HepG2 (cell line): Measurements from ENCODE around the gene SNX19. TPM values are rescaled to one million over a fixed set of nuclear protein-coding genes. Genes with fewer than 3 reads are reported as not detected.

Experiments used
- ATAC-seq: fragments of 200-7000 bp; cut with Tn5 transposase; 3 replicates; pipeline ENCODE4 v1.9.1; 2020; ENCODE audit warnings: mild to moderate bottlenecking, moderate library complexity
- BruUV-seq: library from RNA; stranded (reverse); fragments of 400-500 nt; replicated peaks from 2 replicates; lab custom pipeline; 2021; lab: Mats Ljungman, UMichigan
- CTCF ChIA-PET: fragments of 300-600 bp; formaldehyde crosslinking; extraction: SDS; loops from one replicate; lab custom pipeline; 2021; ENCODE audit warnings: low total read pairs, inconsistent platforms, low intra/inter-chr PET ratio; lab: Yijun Ruan, JAX
- POLR2A ChIA-PET: fragments of 350-600 bp; sonication (Branson Sonifier 250); formaldehyde crosslinking; loops from one replicate; lab custom pipeline; 2020; ENCODE audit warnings: antibody characterized with exemption, inconsistent platforms; lab: Yijun Ruan, JAX
- DNase-seq: peaks from one replicate; pipeline ENCODE4 v3.0.0-alpha.2; 2015; ENCODE audit warnings: low spot score
- FAIRE-seq: peaks from 3 replicates; lab custom pipeline; 2011; peaks lifted over from hg19 to GRCh38; lab: Jason Lieb, UNC
- H2AFZ ChIP-seq: one replicate; pipeline ENCODE4 v1.6.1; 2011; ENCODE audit warnings: low read length, inconsistent platforms
- H3K27ac ChIP-seq: fragments of 300-600 bp; 3 replicates; pipeline ENCODE4 v1.8.0; 2011; ENCODE audit warnings: mixed run types, mild to moderate bottlenecking, mixed read lengths, low read length, inconsistent platforms; ENCODE audit not compliant: insufficient read depth; ENCODE audit errors: extremely low read length
- H3K27me3 ChIP-seq, 2 experiments: fragments of 200-600 bp in 1 of 2; 2 replicates in 1 of 2; 3 replicates in 1 of 2; pipeline versions ENCODE4 v1.6.0 to v1.8.0; 2011; ENCODE audit warnings: low read length in 2 of 2, mild to moderate bottlenecking in 2 of 2, moderate library complexity in 2 of 2, inconsistent platforms in 1 of 2; ENCODE audit not compliant: insufficient read depth in 2 of 2, control insufficient read depth in 1 of 2
- H3K36me3 ChIP-seq, 2 experiments: fragments of 200-600 bp in 1 of 2; replicated peaks in 1 of 2; 2 replicates in 1 of 2; 3 replicates in 1 of 2; pipeline versions ENCODE4 v1.5.1 to v1.8.0; 2011; ENCODE audit warnings: low read length in 2 of 2, inconsistent platforms in 1 of 2; ENCODE audit not compliant: insufficient read depth in 2 of 2, control insufficient read depth in 1 of 2
- H3K4me1 ChIP-seq: 2 replicates; pipeline ENCODE4 v1.5.1; 2012; ENCODE audit warnings: low read length, inconsistent platforms; ENCODE audit not compliant: insufficient read depth
- H3K4me2 ChIP-seq: 2 replicates; pipeline ENCODE4 v1.6.0; 2011; ENCODE audit warnings: low read depth, low read length, inconsistent platforms
- H3K4me3 ChIP-seq, 3 experiments: fragments of 200-600 bp in 1 of 3; sonication (generic), shearing (Covaris generic) in 1 of 3; replicated peaks in 1 of 3; 2 replicates each; pipeline ENCODE4 v1.5.1; 2011 to 2016; ENCODE audit warnings: low read length in 3 of 3, inconsistent platforms in 2 of 3, low read depth in 2 of 3, mild to moderate bottlenecking in 2 of 3, control low read depth in 1 of 3, mixed read lengths in 1 of 3; ENCODE audit not compliant: insufficient read depth in 1 of 3
- H3K79me2 ChIP-seq: one replicate; pipeline ENCODE4 v1.6.1; 2011; ENCODE audit warnings: low read length, inconsistent platforms; ENCODE audit not compliant: insufficient read depth
- H3K9ac ChIP-seq: 2 replicates; pipeline ENCODE4 v1.6.0; 2011; ENCODE audit warnings: mild to moderate bottlenecking, low read depth, low read length, inconsistent platforms; ENCODE audit not compliant: insufficient read depth
- H3K9me3 ChIP-seq: 2 replicates; pipeline ENCODE4 v1.5.1; 2012; ENCODE audit warnings: mild to moderate bottlenecking, low read length
- H4K20me1 ChIP-seq: 2 replicates; pipeline ENCODE4 v1.6.0; 2011; ENCODE audit warnings: inconsistent platforms, mild to moderate bottlenecking, low read length, moderate library complexity; ENCODE audit not compliant: insufficient read depth
- BRF2 ChIP-seq: sonication (generic); formaldehyde crosslinking; IDR thresholded peaks from 2 replicates; pipeline ENCODE4 v1.8.1; 2022; ENCODE audit warnings: mild to moderate bottlenecking, missing genetic modification reagents
- ETV5 ChIP-seq: IDR thresholded peaks from 2 replicates; pipeline ENCODE4 v1.6.1; 2018; ENCODE audit warnings: missing biosample characterization, missing genetic modification reagents, inconsistent platforms, borderline replicate concordance
- KAT2B ChIP-seq: fragments of 150-350 bp; IDR thresholded peaks from 2 replicates; pipeline ENCODE4 v1.6.1; 2014; ENCODE audit warnings: low read depth, low read length, borderline replicate concordance
- KAT7 ChIP-seq: IDR thresholded peaks from 2 replicates; pipeline ENCODE4 v1.6.1; 2018; ENCODE audit warnings: borderline replicate concordance, missing compliant biosample characterization
- KAT8 ChIP-seq: IDR thresholded peaks from 2 replicates; pipeline ENCODE4 v1.6.1; 2016; ENCODE audit warnings: missing genetic modification reagents, missing compliant biosample characterization
- NR2C2 ChIP-seq: sonication (generic); formaldehyde crosslinking; IDR thresholded peaks from 2 replicates; pipeline ENCODE4 v1.4.0; 2020; ENCODE audit warnings: missing genetic modification reagents, mild to moderate bottlenecking, moderate library complexity, borderline replicate concordance
- PAX8 ChIP-seq: sonication (generic); formaldehyde crosslinking; IDR thresholded peaks from 2 replicates; pipeline ENCODE4 v1.8.0; 2022; ENCODE audit warnings: mild to moderate bottlenecking, missing genetic modification reagents, borderline replicate concordance
- REL ChIP-seq: sonication (generic); formaldehyde crosslinking; conservative IDR thresholded peaks from 2 replicates; pipeline ENCODE4 v1.8.0; 2022; ENCODE audit warnings: mild to moderate bottlenecking, missing genetic modification reagents, moderate library complexity
- TCF12 ChIP-seq, 2 experiments: fragments of 450-650 bp in 1 of 2; sonication (generic) in 1 of 2; formaldehyde crosslinking in 1 of 2; IDR thresholded peaks; 2 replicates each; pipeline versions ENCODE4 v1.6.1 to v1.8.0; 2017 to 2022; ENCODE audit warnings: antibody characterized with exemption in 1 of 2, mild to moderate bottlenecking in 1 of 2, missing genetic modification reagents in 1 of 2, moderate library complexity in 1 of 2
- ZFY ChIP-seq: sonication (generic); formaldehyde crosslinking; IDR thresholded peaks from 2 replicates; pipeline ENCODE4 v1.4.0; 2020; ENCODE audit warnings: missing genetic modification reagents
- ZIK1 ChIP-seq: sonication (generic); formaldehyde crosslinking; IDR thresholded peaks from 2 replicates; pipeline ENCODE4 v1.5.0; 2020; ENCODE audit warnings: mild to moderate bottlenecking, low read depth, missing genetic modification reagents, borderline replicate concordance
- ZNF160 ChIP-seq: sonication (generic); formaldehyde crosslinking; IDR thresholded peaks from 2 replicates; pipeline ENCODE4 v1.8.0; 2022; ENCODE audit warnings: mild to moderate bottlenecking, inconsistent platforms, missing genetic modification reagents
- ZNF235 ChIP-seq: sonication (generic); formaldehyde crosslinking; IDR thresholded peaks from 2 replicates; pipeline ENCODE4 v1.8.1; 2023; ENCODE audit warnings: mild to moderate bottlenecking, missing genetic modification reagents, borderline replicate concordance
- ZNF274 ChIP-seq: sonication (generic); formaldehyde crosslinking; IDR thresholded peaks from 2 replicates; pipeline ENCODE4 v1.5.1; 2020; ENCODE audit warnings: mild to moderate bottlenecking, missing genetic modification reagents
- ZNF737 ChIP-seq: sonication (generic); formaldehyde crosslinking; IDR thresholded peaks from 2 replicates; pipeline ENCODE4 v1.5.0; 2020; ENCODE audit warnings: missing genetic modification reagents, mild to moderate bottlenecking, borderline replicate concordance
- WGBS: methylation state at CpG from one replicate; pipeline ENCODE4 v1.1.6; 2017; ENCODE audit warnings: low lambda C conversion rate; 5-methylcytosine and 5-hydroxymethylcytosine counted together
- in situ Hi-C: cut with HindIII; loops from 2 replicates; pipeline ENCODE4 v1.10.0; 2017; ENCODE audit warnings: low pct_unique_long_range_greater_than_20kb; ENCODE audit not compliant: extremely low pct_ligation_motif_present
- intact Hi-C: fragments of 100-400 bp; cut with micrococcal nuclease; formaldehyde crosslinking; loops from one replicate; pipeline ENCODE4 v1.10.0; 2022; ENCODE audit not compliant: unreplicated experiment
- polyA plus RNA-seq, 8 experiments: library from polyadenylated mRNA; depleted of rRNA in 3 of 8; stranded (reverse) in 7 of 8; unstranded in 1 of 8; fragments of >200 nt; fragmentation: Illumina TruSeq in 4 of 8; extraction: Trizol in 4 of 8; gene quantifications; 2 replicates each; pipeline versions ENCODE4 v1.2.1 to v1.2.3, GENCODE V29; 2011 to 2016; ENCODE audit warnings: low read depth in 4 of 8, missing spikeins in 1 of 8, mixed read lengths in 1 of 8; ENCODE audit not compliant: insufficient read depth in 1 of 8
- total RNA-seq, 5 experiments: library from RNA; depleted of rRNA; stranded (reverse); fragments of >200 nt; fragmentation: Illumina TruSeq; extraction: Trizol; gene quantifications; 2 replicates each; pipeline ENCODE4 v1.2.3, GENCODE V29; 2016; ENCODE audit warnings: low read depth in 1 of 5
- TF ChIP-seq, protein P1 (sequence below): IDR thresholded peaks from 2 replicates; pipeline ENCODE4 v1.6.1; 2012; ENCODE audit warnings: inconsistent platforms
- TF ChIP-seq, protein P2 (sequence below), 2 experiments: IDR thresholded peaks; 2 replicates each; pipeline ENCODE4 v1.6.1; 2011 to 2012; ENCODE audit warnings: low read length in 2 of 2, borderline replicate concordance in 1 of 2, low read depth in 1 of 2, mild to moderate bottlenecking in 1 of 2, moderate library complexity in 1 of 2
- TF ChIP-seq, protein P3 (sequence below): sonication (generic); formaldehyde crosslinking; IDR thresholded peaks from 2 replicates; pipeline ENCODE4 v1.8.0; 2023; ENCODE audit warnings: mild to moderate bottlenecking, missing genetic modification reagents

Gene SNX19
- total and polyA plus RNA-seq, 2 of the 13 experiments (the other 11 are each of a cell fraction or from before 2014, with no cell fraction given) = 0.13 to 0.27 TPM

GRCh38 chr11:130840679-130841078 lies 75.6 kb downstream of the SNX19 start:
- Histone ChIP-seq H4K20me1 (no peaks in the 10 kb centered on the region), H3K9ac (no peak overlapping the region), H2AFZ (no peak overlapping the region), H3K4me2 (no peak overlapping the region)
- WGBS = 27% methylated on average over 3 of the region's 3 CpGs
- in situ Hi-C loops (no loop called here), intact Hi-C loops (no loop called here)
- no peak for DNase-seq
- POLR2A ChIA-PET = no interaction called here
- TF ChIP-seq BRF2 (CRISPR knock-in tag) (no peak), ZFY (CRISPR knock-in tag) (no peak), KAT8 (CRISPR knock-in tag) (no peak), KAT2B (no peak), ZNF737 (CRISPR knock-in tag) (no peak), ZNF235 (CRISPR knock-in tag) (no peak), ZNF274 (CRISPR knock-in tag) (no peak), ZIK1 (CRISPR knock-in tag) (no peak), TCF12 (IDR thresholded peaks at IDR 0.05) (no peak), TCF12 (CRISPR knock-in tag; IDR thresholded peaks at IDR 0.05) (no peak), ETV5 (no peak), ZNF160 (CRISPR knock-in tag) (no peak), KAT7 (CRISPR knock-in tag) (no peak), REL (no peak), PAX8 (CRISPR knock-in tag) (no peak), NR2C2 (CRISPR knock-in tag) (no peak)
- TF ChIP-seq, protein P1, sequence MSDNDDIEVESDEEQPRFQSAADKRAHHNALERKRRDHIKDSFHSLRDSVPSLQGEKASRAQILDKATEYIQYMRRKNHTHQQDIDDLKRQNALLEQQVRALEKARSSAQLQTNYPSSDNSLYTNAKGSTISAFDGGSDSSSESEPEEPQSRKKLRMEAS = no peak
- TF ChIP-seq, protein P2, sequence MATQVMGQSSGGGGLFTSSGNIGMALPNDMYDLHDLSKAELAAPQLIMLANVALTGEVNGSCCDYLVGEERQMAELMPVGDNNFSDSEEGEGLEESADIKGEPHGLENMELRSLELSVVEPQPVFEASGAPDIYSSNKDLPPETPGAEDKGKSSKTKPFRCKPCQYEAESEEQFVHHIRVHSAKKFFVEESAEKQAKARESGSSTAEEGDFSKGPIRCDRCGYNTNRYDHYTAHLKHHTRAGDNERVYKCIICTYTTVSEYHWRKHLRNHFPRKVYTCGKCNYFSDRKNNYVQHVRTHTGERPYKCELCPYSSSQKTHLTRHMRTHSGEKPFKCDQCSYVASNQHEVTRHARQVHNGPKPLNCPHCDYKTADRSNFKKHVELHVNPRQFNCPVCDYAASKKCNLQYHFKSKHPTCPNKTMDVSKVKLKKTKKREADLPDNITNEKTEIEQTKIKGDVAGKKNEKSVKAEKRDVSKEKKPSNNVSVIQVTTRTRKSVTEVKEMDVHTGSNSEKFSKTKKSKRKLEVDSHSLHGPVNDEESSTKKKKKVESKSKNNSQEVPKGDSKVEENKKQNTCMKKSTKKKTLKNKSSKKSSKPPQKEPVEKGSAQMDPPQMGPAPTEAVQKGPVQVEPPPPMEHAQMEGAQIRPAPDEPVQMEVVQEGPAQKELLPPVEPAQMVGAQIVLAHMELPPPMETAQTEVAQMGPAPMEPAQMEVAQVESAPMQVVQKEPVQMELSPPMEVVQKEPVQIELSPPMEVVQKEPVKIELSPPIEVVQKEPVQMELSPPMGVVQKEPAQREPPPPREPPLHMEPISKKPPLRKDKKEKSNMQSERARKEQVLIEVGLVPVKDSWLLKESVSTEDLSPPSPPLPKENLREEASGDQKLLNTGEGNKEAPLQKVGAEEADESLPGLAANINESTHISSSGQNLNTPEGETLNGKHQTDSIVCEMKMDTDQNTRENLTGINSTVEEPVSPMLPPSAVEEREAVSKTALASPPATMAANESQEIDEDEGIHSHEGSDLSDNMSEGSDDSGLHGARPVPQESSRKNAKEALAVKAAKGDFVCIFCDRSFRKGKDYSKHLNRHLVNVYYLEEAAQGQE (IDR thresholded peaks at IDR 0.05; ENCODE audit: borderline replicate concordance in 1 of 2, low read depth in 1 of 2, low read length in 2 of 2) = no peak
- TF ChIP-seq, protein P3, sequence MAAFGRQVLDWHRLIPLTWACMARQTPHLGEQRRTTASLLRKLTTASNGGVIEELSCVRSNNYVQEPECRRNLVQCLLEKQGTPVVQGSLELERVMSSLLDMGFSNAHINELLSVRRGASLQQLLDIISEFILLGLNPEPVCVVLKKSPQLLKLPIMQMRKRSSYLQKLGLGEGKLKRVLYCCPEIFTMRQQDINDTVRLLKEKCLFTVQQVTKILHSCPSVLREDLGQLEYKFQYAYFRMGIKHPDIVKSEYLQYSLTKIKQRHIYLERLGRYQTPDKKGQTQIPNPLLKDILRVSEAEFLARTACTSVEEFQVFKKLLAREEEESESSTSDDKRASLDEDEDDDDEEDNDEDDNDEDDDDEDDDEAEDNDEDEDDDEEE (CRISPR knock-in tag) = no peak
- TF ChIP-seq, all 625 proteins: peak for 0
- BruUV-seq = no TSS peak
- Histone ChIP-seq H3K4me1 (no peaks in the 10 kb centered on the region), H3K27ac (no peak overlapping the region), H3K36me3 (no peaks in the 10 kb centered on the region), H3K9me3 (no peaks in the 10 kb centered on the region), H3K79me2 (no peaks in the 10 kb centered on the region), H3K27me3 (no peaks in the 10 kb centered on the region; a peak in 1 of 5 replicates), H3K4me3 (no peak overlapping the region)
- FAIRE-seq (no peak), ATAC-seq (no peak)
- CTCF ChIA-PET = no interaction called here
